Activated T-helper 17 cell treated with anti-CD3 and anti-CD28 coated beads, Interleukin-2, amount 50 U/mL, for 72 hours (primary cell): Measurements from ENCODE around the gene ERBB4. TPM values are rescaled to one million over a fixed set of nuclear protein-coding genes. Genes with fewer than 3 reads are reported as not detected.
A peak's percentile ranks its signal among the peaks of the same experiment; 100 is the strongest.

ENCODE experiments used
- ATAC-seq: fragments of 150-1000 bp; cut with Tn5 transposase; replicated peaks from 2 replicates; pipeline ENCODE4 v1.10.0; 2021; ENCODE audit warnings: mild to moderate bottlenecking, moderate library complexity
- H3K27ac Mint-ChIP-seq: one replicate; pipeline ENCODE4 v1.8.0; 2022; ENCODE audit warnings: mixed read lengths
- H3K27me3 Mint-ChIP-seq: one replicate; pipeline ENCODE4 v1.8.0; 2022; ENCODE audit warnings: mixed read lengths
- H3K36me3 Mint-ChIP-seq: one replicate; pipeline ENCODE4 v1.8.0; 2022; ENCODE audit warnings: low read depth, mild to moderate bottlenecking, mixed read lengths
- H3K4me1 Mint-ChIP-seq: one replicate; pipeline ENCODE4 v1.8.0; 2022; ENCODE audit warnings: mixed read lengths
- H3K4me3 Mint-ChIP-seq: one replicate; pipeline ENCODE4 v1.8.0; 2022; ENCODE audit warnings: mild to moderate bottlenecking, mixed read lengths
- H3K9me3 Mint-ChIP-seq: one replicate; pipeline ENCODE4 v1.8.0; 2022; ENCODE audit warnings: mixed read lengths
- total RNA-seq, 2 donors: library from RNA; stranded (reverse); gene quantifications; one replicate each; pipeline ENCODE4 v1.2.3, GENCODE V29; 2022

Gene ERBB4
- total RNA-seq, 2 donors from 2014 or later = not detected

GRCh38 chr2:212098966-212099365, 439.6 kb downstream of the ERBB4 start:
- no peak for ATAC-seq
- Mint-ChIP-seq H3K4me1 (no peaks in the 10 kb centered on the region), H3K27me3 (no peaks in the 10 kb centered on the region)

GRCh38 chr2:212097001-212097400, 441.6 kb downstream of the ERBB4 start:
- Mint-ChIP-seq H3K27ac (no peak overlapping the region), H3K36me3 (no peaks in the 10 kb centered on the region), H3K4me1 (no peaks in the 10 kb centered on the region), H3K9me3 (peaks cover 8% of the 10 kb centered on the region), H3K27me3 (no peaks in the 10 kb centered on the region), H3K4me3 (no peak overlapping the region)
- ATAC-seq = no peak

More at GRCh38 chr2:212098966-212099365, 439.6 kb downstream of the ERBB4 start:
- Mint-ChIP-seq H3K36me3 (no peaks in the 10 kb centered on the region), H3K27ac (no peak overlapping the region), H3K9me3 (peaks cover 8% of the 10 kb centered on the region), H3K4me3 (no peak overlapping the region)

GRCh38 chr2:212089873-212090272, 448.7 kb downstream of the ERBB4 start:
- H3K36me3 Mint-ChIP-seq = no peaks in the 10 kb centered on the region
- no peaks in the 10 kb centered on the region for H3K27me3 Mint-ChIP-seq
- no peak for ATAC-seq
- no peaks in the 10 kb centered on the region for H3K4me1 Mint-ChIP-seq
- H3K27ac Mint-ChIP-seq = no peak overlapping the region
- no peak overlapping the region for H3K4me3 Mint-ChIP-seq
- peaks cover 7% of the 10 kb centered on the region for H3K9me3 Mint-ChIP-seq

- H3K36me3 Mint-ChIP-seq = no peaks in the 10 kb centered on the region
- no peaks in the 10 kb centered on the region for H3K4me1 Mint-ChIP-seq
- no peaks in the 10 kb centered on the region for H3K27me3 Mint-ChIP-seq
- peaks cover 7% of the 10 kb centered on the region for H3K9me3 Mint-ChIP-seq
- no peak for ATAC-seq
- no peak overlapping the region for H3K27ac Mint-ChIP-seq
- H3K4me3 Mint-ChIP-seq = no peak overlapping the region
These were observed 450.2 kb downstream of the ERBB4 start for GRCh38 chr2:212088353-212088752.

- Mint-ChIP-seq H3K27me3 (no peaks in the 10 kb centered on the region), H3K27ac (no peak overlapping the region), H3K4me1 (no peaks in the 10 kb centered on the region), H3K36me3 (no peaks in the 10 kb centered on the region), H3K4me3 (no peak overlapping the region), H3K9me3 (peaks cover 13% of the 10 kb centered on the region)
- ATAC-seq = no peak
These were observed 455.1 kb downstream of the ERBB4 start for GRCh38 chr2:212083492-212083891.

GRCh38 chr2:212078103-212078502, 460.5 kb downstream of the ERBB4 start:
- Mint-ChIP-seq H3K4me3 (no peak overlapping the region), H3K4me1 (no peaks in the 10 kb centered on the region), H3K27ac (no peak overlapping the region), H3K9me3 (peaks cover 12% of the 10 kb centered on the region), H3K27me3 (no peaks in the 10 kb centered on the region), H3K36me3 (no peaks in the 10 kb centered on the region)
- no peak for ATAC-seq

GRCh38 chr2:212076456-212076855, 462.1 kb downstream of the ERBB4 start:
- H3K27me3 Mint-ChIP-seq = no peaks in the 10 kb centered on the region
- no peak overlapping the region for H3K27ac Mint-ChIP-seq
- H3K9me3 Mint-ChIP-seq = peaks cover 10% of the 10 kb centered on the region
- ATAC-seq = no peak
- no peaks in the 10 kb centered on the region for H3K4me1 Mint-ChIP-seq
- no peak overlapping the region for H3K4me3 Mint-ChIP-seq
- no peaks in the 10 kb centered on the region for H3K36me3 Mint-ChIP-seq

- Mint-ChIP-seq H3K27me3 (no peaks in the 10 kb centered on the region), H3K4me3 (no peak overlapping the region), H3K27ac (no peak overlapping the region), H3K9me3 (peaks cover 14% of the 10 kb centered on the region), H3K4me1 (no peaks in the 10 kb centered on the region), H3K36me3 (no peaks in the 10 kb centered on the region)
- no peak for ATAC-seq
These were observed 465.2 kb downstream of the ERBB4 start for GRCh38 chr2:212073360-212073759.

GRCh38 chr2:212066546-212066945, 472.1 kb downstream of the ERBB4 start:
- no peak for ATAC-seq
- H3K27me3 Mint-ChIP-seq = no peaks in the 10 kb centered on the region
- H3K27ac Mint-ChIP-seq = no peak overlapping the region
- no peak overlapping the region for H3K4me3 Mint-ChIP-seq
- peaks cover 18% of the 10 kb centered on the region for H3K9me3 Mint-ChIP-seq
- H3K36me3 Mint-ChIP-seq = no peaks in the 10 kb centered on the region
- no peaks in the 10 kb centered on the region for H3K4me1 Mint-ChIP-seq

GRCh38 chr2:212064318-212064717, 474.3 kb downstream of the ERBB4 start:
- Mint-ChIP-seq H3K4me3 (no peak overlapping the region), H3K27me3 (no peaks in the 10 kb centered on the region), H3K9me3 (peaks cover 14% of the 10 kb centered on the region), H3K36me3 (no peaks in the 10 kb centered on the region), H3K27ac (no peak overlapping the region), H3K4me1 (no peaks in the 10 kb centered on the region)
- ATAC-seq = no peak

- H3K4me1 Mint-ChIP-seq = no peaks in the 10 kb centered on the region
- ATAC-seq = peak; percentile 31
- no peak overlapping the region for H3K4me3 Mint-ChIP-seq
- H3K27me3 Mint-ChIP-seq = no peaks in the 10 kb centered on the region
- H3K27ac Mint-ChIP-seq = no peak overlapping the region
- H3K36me3 Mint-ChIP-seq = no peaks in the 10 kb centered on the region
- peaks cover 29% of the 10 kb centered on the region for H3K9me3 Mint-ChIP-seq
These were observed 486.0 kb downstream of the ERBB4 start for GRCh38 chr2:212052412-212053159.

- no peaks in the 10 kb centered on the region for H3K36me3 Mint-ChIP-seq
- H3K27me3 Mint-ChIP-seq = no peaks in the 10 kb centered on the region
- peaks cover 22% of the 10 kb centered on the region for H3K9me3 Mint-ChIP-seq
- no peaks in the 10 kb centered on the region for H3K4me1 Mint-ChIP-seq
- H3K4me3 Mint-ChIP-seq = no peak overlapping the region
- ATAC-seq = no peak
- H3K27ac Mint-ChIP-seq = no peak overlapping the region
These were observed 487.7 kb downstream of the ERBB4 start for GRCh38 chr2:212050871-212051270.

GRCh38 chr2:212042562-212042961, 496.0 kb downstream of the ERBB4 start:
- Mint-ChIP-seq H3K4me3 (no peak overlapping the region), H3K27me3 (no peaks in the 10 kb centered on the region), H3K4me1 (no peaks in the 10 kb centered on the region), H3K9me3 (peaks cover 5% of the 10 kb centered on the region), H3K27ac (no peak overlapping the region), H3K36me3 (no peaks in the 10 kb centered on the region)
- ATAC-seq = no peak

GRCh38 chr2:212037062-212037461, 501.5 kb downstream of the ERBB4 start:
- Mint-ChIP-seq H3K4me1 (no peaks in the 10 kb centered on the region), H3K9me3 (peaks cover 5% of the 10 kb centered on the region)

GRCh38 chr2:212034841-212035585, 503.6 kb downstream of the ERBB4 start:
- no peak for ATAC-seq
- Mint-ChIP-seq H3K36me3 (no peaks in the 10 kb centered on the region), H3K27me3 (no peaks in the 10 kb centered on the region), H3K27ac (no peak overlapping the region), H3K4me1 (no peaks in the 10 kb centered on the region), H3K9me3 (peaks cover 7% of the 10 kb centered on the region), H3K4me3 (no peak overlapping the region)

More at GRCh38 chr2:212037062-212037461, 501.5 kb downstream of the ERBB4 start:
- ATAC-seq = no peak
- Mint-ChIP-seq H3K27me3 (no peaks in the 10 kb centered on the region), H3K27ac (no peak overlapping the region), H3K36me3 (no peaks in the 10 kb centered on the region), H3K4me3 (no peak overlapping the region)
